ENCODE results near the gene KPNA2. TPM values are rescaled to one million over a fixed set of nuclear protein-coding genes. Genes with fewer than 3 reads are reported as not detected.
A peak's percentile ranks its signal among the peaks of the same experiment; 100 is the strongest.
"Not testable (repeated sequence)": the region's sequence is repeated elsewhere in the genome, so short reads cannot be mapped to it uniquely, and the experiment has no call there.

KPNA2 gene
- total and polyA plus RNA-seq, 3 donors from 2014 or later: 143 to 481 (median 157) TPM

DNA sequence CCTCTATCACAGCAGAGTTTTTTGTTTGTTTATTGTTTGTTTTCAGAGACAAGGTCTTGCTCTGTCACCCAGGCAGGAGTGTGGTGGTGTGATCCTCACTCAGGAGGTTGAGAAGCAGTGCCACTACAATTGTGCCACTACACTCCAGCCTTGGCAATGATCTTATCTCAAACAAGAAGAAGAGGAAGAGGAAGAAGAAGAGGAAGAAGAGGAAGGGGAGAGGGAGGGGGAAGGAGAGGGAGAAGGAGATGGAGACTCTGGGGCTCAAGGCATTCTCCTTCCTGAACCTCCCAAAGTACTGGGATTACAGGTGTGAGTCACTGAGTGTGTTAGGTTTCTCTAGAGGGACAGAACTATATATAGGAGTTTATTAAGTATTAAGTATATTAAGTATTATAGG, 22.1 kb upstream of the KPNA2 start:
- Histone ChIP-seq H3K36me3 (ENCODE audit: low read depth, missing control alignments) (no peaks in the 10 kb centered on the region), H3K9me3 (no peaks in the 10 kb centered on the region), H3K27ac (no peak overlapping the region), H3K4me3 (no peak overlapping the region), H3K4me1 (no peaks in the 10 kb centered on the region), H3K27me3 (no peaks in the 10 kb centered on the region)
- no peak for DNase-seq
- intact Hi-C loops (cut with DNase I; ENCODE audit: low total_unique reads): no loop called here
- TF ChIP-seq POLR2A (IDR thresholded peaks at IDR 0.05): no peak
- TF ChIP-seq, protein P1, sequence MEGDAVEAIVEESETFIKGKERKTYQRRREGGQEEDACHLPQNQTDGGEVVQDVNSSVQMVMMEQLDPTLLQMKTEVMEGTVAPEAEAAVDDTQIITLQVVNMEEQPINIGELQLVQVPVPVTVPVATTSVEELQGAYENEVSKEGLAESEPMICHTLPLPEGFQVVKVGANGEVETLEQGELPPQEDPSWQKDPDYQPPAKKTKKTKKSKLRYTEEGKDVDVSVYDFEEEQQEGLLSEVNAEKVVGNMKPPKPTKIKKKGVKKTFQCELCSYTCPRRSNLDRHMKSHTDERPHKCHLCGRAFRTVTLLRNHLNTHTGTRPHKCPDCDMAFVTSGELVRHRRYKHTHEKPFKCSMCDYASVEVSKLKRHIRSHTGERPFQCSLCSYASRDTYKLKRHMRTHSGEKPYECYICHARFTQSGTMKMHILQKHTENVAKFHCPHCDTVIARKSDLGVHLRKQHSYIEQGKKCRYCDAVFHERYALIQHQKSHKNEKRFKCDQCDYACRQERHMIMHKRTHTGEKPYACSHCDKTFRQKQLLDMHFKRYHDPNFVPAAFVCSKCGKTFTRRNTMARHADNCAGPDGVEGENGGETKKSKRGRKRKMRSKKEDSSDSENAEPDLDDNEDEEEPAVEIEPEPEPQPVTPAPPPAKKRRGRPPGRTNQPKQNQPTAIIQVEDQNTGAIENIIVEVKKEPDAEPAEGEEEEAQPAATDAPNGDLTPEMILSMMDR (IDR thresholded peaks at IDR 0.05): no peak

DNA sequence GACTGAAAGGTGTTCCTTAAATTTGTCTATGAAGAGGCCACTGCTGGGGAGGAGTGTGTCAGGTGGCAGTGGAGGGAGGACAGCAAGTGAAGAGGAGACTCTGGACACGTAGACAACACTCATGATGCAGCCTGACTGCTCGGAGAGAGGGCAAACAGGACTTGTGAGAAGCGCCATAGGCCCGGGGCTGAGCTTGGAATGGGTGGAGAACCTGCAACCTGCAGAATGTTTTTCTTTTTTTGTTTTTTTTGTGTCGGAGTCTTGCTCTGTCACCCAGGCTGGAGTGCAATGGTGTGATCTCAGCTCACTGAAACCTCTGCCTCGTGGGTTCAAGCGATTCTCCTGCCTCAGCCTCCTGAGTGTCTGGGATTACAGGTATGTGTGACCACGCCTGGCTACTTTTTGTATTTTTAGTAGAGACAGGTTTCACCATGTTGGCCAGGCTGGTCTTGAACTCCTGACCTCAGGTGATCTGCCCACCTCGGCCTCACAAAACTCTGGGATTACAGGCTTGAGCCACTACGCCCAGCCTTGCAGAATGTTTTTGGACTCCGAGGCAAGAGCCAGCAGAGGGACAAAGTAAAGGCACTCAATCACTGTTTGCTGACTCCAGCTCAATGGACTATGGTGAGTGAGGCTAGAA, 20.3 kb upstream of the KPNA2 start:
- Histone ChIP-seq H3K27ac (no peak overlapping the region), H3K4me1 (no peaks in the 10 kb centered on the region), H3K27me3 (no peaks in the 10 kb centered on the region), H3K4me3 (no peak overlapping the region), H3K36me3 (ENCODE audit: low read depth, missing control alignments) (no peaks in the 10 kb centered on the region), H3K9me3 (no peaks in the 10 kb centered on the region)
- intact Hi-C loops (cut with DNase I; ENCODE audit: low total_unique reads): no loop called here
- TF ChIP-seq, protein P1 (IDR thresholded peaks at IDR 0.05): no peak
- TF ChIP-seq POLR2A (IDR thresholded peaks at IDR 0.05): no peak
- DNase-seq: no peak
- 83 to 90% methylated on average over 11 of the region's 11 CpGs for WGBS, 2 donors

DNA sequence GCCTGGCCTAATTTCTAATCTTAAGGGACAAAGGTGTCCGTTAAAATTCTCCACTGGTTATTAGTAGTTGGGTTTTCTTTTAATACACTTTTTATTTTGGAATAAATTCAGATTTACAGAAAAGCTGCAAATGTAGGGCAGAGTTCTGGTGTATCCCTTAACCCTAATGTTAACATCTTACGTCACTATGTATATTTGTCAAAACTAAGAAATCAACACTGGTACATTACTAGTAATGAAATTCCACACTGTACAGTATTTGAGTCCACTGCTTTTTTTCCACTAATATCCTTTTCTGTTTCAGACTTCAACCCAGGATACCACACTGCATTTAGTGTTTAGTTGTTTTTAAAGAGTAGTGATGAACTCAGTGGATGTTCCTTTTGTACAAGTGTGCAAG, 18.7 kb upstream of the KPNA2 start:
- Histone ChIP-seq H3K27ac (no peak overlapping the region), H3K4me3 (no peak overlapping the region), H3K4me1 (no peaks in the 10 kb centered on the region), H3K36me3 (ENCODE audit: low read depth, missing control alignments) (no peaks in the 10 kb centered on the region), H3K9me3 (no peaks in the 10 kb centered on the region), H3K27me3 (no peaks in the 10 kb centered on the region)
- 87 to 91% methylated on average over 2 of the region's 2 CpGs for WGBS, 2 donors
- DNase-seq: no peak
- intact Hi-C loops (cut with DNase I; ENCODE audit: low total_unique reads): no loop called here
- TF ChIP-seq POLR2A (IDR thresholded peaks at IDR 0.05): no peak
- TF ChIP-seq, protein P1 (IDR thresholded peaks at IDR 0.05): no peak

DNA sequence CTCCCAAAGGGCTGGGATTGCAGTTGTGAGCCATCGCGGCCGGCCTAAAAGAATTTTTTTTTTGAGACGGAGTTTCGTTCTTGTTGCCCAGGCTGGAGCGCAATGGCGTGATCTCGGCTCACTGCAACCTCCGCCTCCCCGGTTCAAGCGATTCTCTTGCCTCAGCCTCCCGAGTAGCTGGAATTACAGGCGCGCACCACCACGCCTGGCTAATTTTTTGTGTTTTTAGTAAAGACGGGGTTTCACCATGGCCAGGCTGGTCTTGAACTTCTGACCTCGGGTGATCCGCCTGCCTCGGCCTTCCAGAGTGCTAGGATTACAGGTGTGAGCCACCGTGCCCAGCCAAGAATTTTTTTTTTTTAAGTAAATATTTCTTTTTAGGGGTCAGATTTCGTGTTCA, 17.0 kb upstream of the KPNA2 start:
- H3K36me3 ChIP-seq (ENCODE audit: low read depth, missing control alignments); H3K27me3 ChIP-seq; H3K4me1 ChIP-seq; H3K9me3 ChIP-seq; DNase-seq; H3K27ac ChIP-seq; intact Hi-C loops (cut with DNase I; ENCODE audit: low total_unique reads): not testable (repeated sequence)
- WGBS, 2 donors: 63 to 78% methylated on average over 21 of the region's 21 CpGs
- peak overlapping the region in 1 of 2 donors; percentile 81 for H3K4me3 ChIP-seq

DNA sequence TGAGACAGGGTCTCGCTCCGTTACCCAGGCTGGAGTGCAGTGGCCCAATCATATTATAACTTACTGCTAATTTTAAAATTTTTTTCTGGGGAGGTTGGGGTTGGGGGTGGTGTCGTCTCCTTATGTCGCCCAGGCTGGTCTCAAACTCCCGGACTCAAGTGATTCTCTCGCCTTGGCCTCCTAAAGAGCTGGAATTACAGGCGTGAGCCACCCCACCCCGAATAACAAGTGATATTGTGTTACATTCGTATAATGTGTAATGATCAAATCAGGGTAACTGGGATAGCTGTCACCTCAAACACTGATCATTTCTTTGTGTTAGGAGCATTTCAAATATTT, 16.2 kb upstream of the KPNA2 start:
- Histone ChIP-seq H3K27ac (peak overlapping the region in 1 of 2 donors; percentile 94), H3K27me3 (no peaks in the 10 kb centered on the region), H3K4me1 (no peaks in the 10 kb centered on the region), H3K9me3 (no peaks in the 10 kb centered on the region), H3K36me3 (ENCODE audit: low read depth, missing control alignments) (no peaks in the 10 kb centered on the region), H3K4me3 (peak overlapping the region; percentile 57 to 81)
- intact Hi-C loops (cut with DNase I; ENCODE audit: low total_unique reads): no loop called here
- no peak for DNase-seq
- WGBS, 2 donors: 59 to 60% methylated on average over 9 of the region's 9 CpGs
- no peak for TF ChIP-seq POLR2A (IDR thresholded peaks at IDR 0.05)
- TF ChIP-seq, protein P1 (IDR thresholded peaks at IDR 0.05): no peak

Data from testis (tissue), 3 donors.